Measurements from ENCODE around the gene PWWP2A.

- no peak for TF ChIP-seq CTCF (IDR thresholded peaks at IDR 0.05)
- TF ChIP-seq POLR2A (IDR thresholded peaks at IDR 0.05) = no peak
These were observed 11.1 kb downstream of the PWWP2A start for GRCh38 chr5:160108124-160108523.
